ENCODE data around the gene CST2. TPM values are rescaled to one million over a fixed set of nuclear protein-coding genes. Genes with fewer than 3 reads are reported as not detected.
"Not testable (repeated sequence)": the region's sequence is repeated elsewhere in the genome, so short reads cannot be mapped to it uniquely, and the experiment has no call there.

CST2 gene
- total and polyA plus RNA-seq, 2 experiments from 2014 or later = not detected

GRCh38 chr20:23831961-23832360, 5.4 kb upstream of the CST2 start:
- not testable (repeated sequence) for ATAC-seq; H3K27me3 ChIP-seq (ENCODE audit: insufficient read depth); H3F3A ChIP-seq (replicated peaks; ENCODE audit: low read depth); H3K27me3 Mint-ChIP-seq (ENCODE audit: insufficient read depth, low read depth, poor library complexity); H3K4me2 ChIP-seq; H3K79me2 ChIP-seq (replicated peaks; ENCODE audit: insufficient read depth); H3K4me3 Mint-ChIP-seq; H3K4me1 ChIP-seq (ENCODE audit: insufficient read depth); H3K36me3 ChIP-seq (ENCODE audit: insufficient read depth); H3K9me2 ChIP-seq (ENCODE audit: insufficient read depth); H3K36me3 Mint-ChIP-seq (ENCODE audit: low read depth); H3K4me3 ChIP-seq; H3K27ac ChIP-seq (ENCODE audit: low read depth); H3K4me1 Mint-ChIP-seq; H3K27ac Mint-ChIP-seq; H2AFZ ChIP-seq; DNase-seq (ENCODE audit: low spot score); H4K20me1 ChIP-seq (replicated peaks; ENCODE audit: insufficient read depth)
- H3K9me3 Mint-ChIP-seq = peaks cover 12% of the 10 kb centered on the region; the same call in 2 of the 3 replicates

GRCh38 chr20:23823621-23824324, 2.8 kb downstream of the CST2 start:
- no peak for ATAC-seq
- no peak for TF ChIP-seq EZH2 (IDR thresholded peaks at IDR 0.05; ENCODE audit: low read depth, unreplicated experiment)
- no peak for TF ChIP-seq CREB1 (CRISPR knock-in tag; IDR thresholded peaks at IDR 0.05; ENCODE audit: low read depth)
- TF ChIP-seq ETS1 (IDR thresholded peaks at IDR 0.05) = no peak
- no peak for TF ChIP-seq NANOG (IDR thresholded peaks at IDR 0.05; ENCODE audit: borderline replicate concordance)
- no peak for TF ChIP-seq REST (IDR thresholded peaks at IDR 0.05; ENCODE audit: unreplicated experiment)
- no peak for TF ChIP-seq ZNF462 (CRISPR knock-in tag; IDR thresholded peaks at IDR 0.05)

More at GRCh38 chr20:23823621-23824324, 2.8 kb downstream of the CST2 start:
- Histone ChIP-seq H3K4me2 (no peak overlapping the region), H3K79me2 (replicated peaks; ENCODE audit: insufficient read depth) (no peaks in the 10 kb centered on the region), H3K4me1 (ENCODE audit: insufficient read depth) (no peaks in the 10 kb centered on the region), H4K20me1 (replicated peaks; ENCODE audit: insufficient read depth) (no peaks in the 10 kb centered on the region), H3K27me3 (ENCODE audit: insufficient read depth) (no peaks in the 10 kb centered on the region), H3F3A (replicated peaks; ENCODE audit: low read depth) (no peaks in the 10 kb centered on the region), H2AFZ (no peak overlapping the region), H3K36me3 (ENCODE audit: insufficient read depth) (no peaks in the 10 kb centered on the region), H3K4me3 (no peak overlapping the region), H3K9me2 (ENCODE audit: insufficient read depth) (no peaks in the 10 kb centered on the region), H3K27ac (ENCODE audit: low read depth) (no peak overlapping the region)
- Mint-ChIP-seq H3K9me3 (no peaks in the 10 kb centered on the region; the same call in 2 of the 3 replicates), H3K27ac (no peak overlapping the region), H3K36me3 (ENCODE audit: low read depth) (no peaks in the 10 kb centered on the region), H3K4me3 (no peak overlapping the region), H3K27me3 (ENCODE audit: insufficient read depth, low read depth, poor library complexity) (peaks cover 6% of the 10 kb centered on the region), H3K4me1 (peaks cover 10% of the 10 kb centered on the region; the same call in 2 of the 3 replicates)
- DNase-seq (ENCODE audit: low spot score) = no peak
